ENCODE measurements around the gene FXN.
"Not testable (repeated sequence)": the region's sequence is repeated elsewhere in the genome, so short reads cannot be mapped to it uniquely, and the experiment has no call there.

The FXN gene

GRCh38 chr9:69035438-69036308, at the start of gene FXN:
Gene FXN, plus strand, starts transcription at chr9:69035752. Its CDS starts 31 bp downstream, at chr9:69035783.
- H3K4me3 ChIP-seq (ENCODE audit: low read depth in 1 of 2, low read length in 2 of 2), result peak within 1 kb of the TSS; percentile 82 to 94
- no peaks in the 10 kb centered on the region for H3K27me3 ChIP-seq (ENCODE audit: low read depth, low read length)
- H3K27ac ChIP-seq (ENCODE audit: low read length), result peak within 1 kb of the TSS; percentile 71
- no peaks in the 10 kb centered on the region for H3K9me3 ChIP-seq (ENCODE audit: control insufficient read depth in 1 of 2, low read length in 2 of 2)
- no peaks in the 10 kb centered on the region for H3K36me3 ChIP-seq (ENCODE audit: control insufficient read depth in 1 of 2, insufficient read depth in 2 of 2, low read length in 2 of 2)
- H3K4me1 ChIP-seq (ENCODE audit: control insufficient read depth in 1 of 2, insufficient read depth in 2 of 2, low read length in 2 of 2), result peaks cover 5 to 11% of the 10 kb centered on the region in 2 donors

GRCh38 chr9:68986949-68987348, 48.6 kb upstream of the FXN start:
- H3K4me1 ChIP-seq (ENCODE audit: control insufficient read depth in 1 of 2, insufficient read depth in 2 of 2, low read length in 2 of 2); H3K27ac ChIP-seq (ENCODE audit: low read length); H3K27me3 ChIP-seq (ENCODE audit: low read depth, low read length); H3K9me3 ChIP-seq (ENCODE audit: control insufficient read depth in 1 of 2, low read length in 2 of 2); H3K36me3 ChIP-seq (ENCODE audit: control insufficient read depth in 1 of 2, insufficient read depth in 2 of 2, low read length in 2 of 2); H3K4me3 ChIP-seq (ENCODE audit: low read depth in 1 of 2, low read length in 2 of 2): not testable (repeated sequence)

- Histone ChIP-seq H3K27ac (ENCODE audit: low read length) (no peak overlapping the region), H3K27me3 (ENCODE audit: low read depth, low read length) (no peaks in the 10 kb centered on the region), H3K4me3 (ENCODE audit: low read depth in 1 of 2, low read length in 2 of 2) (no peak overlapping the region), H3K36me3 (ENCODE audit: control insufficient read depth in 1 of 2, insufficient read depth in 2 of 2, low read length in 2 of 2) (no peaks in the 10 kb centered on the region), H3K9me3 (ENCODE audit: control insufficient read depth in 1 of 2, low read length in 2 of 2) (no peaks in the 10 kb centered on the region), H3K4me1 (ENCODE audit: control insufficient read depth in 1 of 2, insufficient read depth in 2 of 2, low read length in 2 of 2) (no peaks in the 10 kb centered on the region)
Measured at GRCh38 chr9:68991457-68991856, 44.1 kb upstream of the FXN start.

GRCh38 chr9:68995776-68996175, 39.8 kb upstream of the FXN start:
- Histone ChIP-seq H3K36me3 (ENCODE audit: control insufficient read depth in 1 of 2, insufficient read depth in 2 of 2, low read length in 2 of 2) (no peaks in the 10 kb centered on the region), H3K27me3 (ENCODE audit: low read depth, low read length) (no peaks in the 10 kb centered on the region), H3K27ac (ENCODE audit: low read length) (no peak overlapping the region), H3K4me1 (ENCODE audit: control insufficient read depth in 1 of 2, insufficient read depth in 2 of 2, low read length in 2 of 2) (peaks cover 3 to 4% of the 10 kb centered on the region in 2 donors), H3K4me3 (ENCODE audit: low read depth in 1 of 2, low read length in 2 of 2) (no peak overlapping the region), H3K9me3 (ENCODE audit: control insufficient read depth in 1 of 2, low read length in 2 of 2) (no peaks in the 10 kb centered on the region)

GRCh38 chr9:68996462-68996861, 39.1 kb upstream of the FXN start:
- Histone ChIP-seq H3K36me3 (ENCODE audit: control insufficient read depth in 1 of 2, insufficient read depth in 2 of 2, low read length in 2 of 2) (no peaks in the 10 kb centered on the region), H3K4me3 (ENCODE audit: low read depth in 1 of 2, low read length in 2 of 2) (no peak overlapping the region), H3K27me3 (ENCODE audit: low read depth, low read length) (no peaks in the 10 kb centered on the region), H3K27ac (ENCODE audit: low read length) (no peak overlapping the region), H3K9me3 (ENCODE audit: control insufficient read depth in 1 of 2, low read length in 2 of 2) (no peaks in the 10 kb centered on the region), H3K4me1 (ENCODE audit: control insufficient read depth in 1 of 2, insufficient read depth in 2 of 2, low read length in 2 of 2) (peaks cover 3 to 4% of the 10 kb centered on the region in 2 donors)

- H3K27me3 ChIP-seq (ENCODE audit: low read depth, low read length), result no peaks in the 10 kb centered on the region
- H3K4me1 ChIP-seq (ENCODE audit: control insufficient read depth in 1 of 2, insufficient read depth in 2 of 2, low read length in 2 of 2), result peaks cover 3 to 4% of the 10 kb centered on the region in 2 donors
- H3K4me3 ChIP-seq (ENCODE audit: low read depth in 1 of 2, low read length in 2 of 2), result no peak overlapping the region
- H3K27ac ChIP-seq (ENCODE audit: low read length), result no peak overlapping the region
- no peaks in the 10 kb centered on the region for H3K9me3 ChIP-seq (ENCODE audit: control insufficient read depth in 1 of 2, low read length in 2 of 2)
- H3K36me3 ChIP-seq (ENCODE audit: control insufficient read depth in 1 of 2, insufficient read depth in 2 of 2, low read length in 2 of 2), result no peaks in the 10 kb centered on the region
Measured at GRCh38 chr9:68997666-68998065, 37.9 kb upstream of the FXN start.

GRCh38 chr9:68998385-68998784, 37.2 kb upstream of the FXN start:
- no peaks in the 10 kb centered on the region for H3K9me3 ChIP-seq (ENCODE audit: control insufficient read depth in 1 of 2, low read length in 2 of 2)
- no peak overlapping the region for H3K4me3 ChIP-seq (ENCODE audit: low read depth in 1 of 2, low read length in 2 of 2)
- H3K27ac ChIP-seq (ENCODE audit: low read length), result no peak overlapping the region
- no peaks in the 10 kb centered on the region for H3K36me3 ChIP-seq (ENCODE audit: control insufficient read depth in 1 of 2, insufficient read depth in 2 of 2, low read length in 2 of 2)
- no peaks in the 10 kb centered on the region for H3K27me3 ChIP-seq (ENCODE audit: low read depth, low read length)
- peaks cover 3 to 4% of the 10 kb centered on the region in 2 donors for H3K4me1 ChIP-seq (ENCODE audit: control insufficient read depth in 1 of 2, insufficient read depth in 2 of 2, low read length in 2 of 2)

GRCh38 chr9:68998812-68999211, 36.7 kb upstream of the FXN start:
- no peak overlapping the region for H3K4me3 ChIP-seq (ENCODE audit: low read depth in 1 of 2, low read length in 2 of 2)
- H3K9me3 ChIP-seq (ENCODE audit: control insufficient read depth in 1 of 2, low read length in 2 of 2), result no peaks in the 10 kb centered on the region
- no peaks in the 10 kb centered on the region for H3K36me3 ChIP-seq (ENCODE audit: control insufficient read depth in 1 of 2, insufficient read depth in 2 of 2, low read length in 2 of 2)
- H3K4me1 ChIP-seq (ENCODE audit: control insufficient read depth in 1 of 2, insufficient read depth in 2 of 2, low read length in 2 of 2), result peaks cover 3 to 4% of the 10 kb centered on the region in 2 donors
- H3K27ac ChIP-seq (ENCODE audit: low read length), result no peak overlapping the region
- H3K27me3 ChIP-seq (ENCODE audit: low read depth, low read length), result no peaks in the 10 kb centered on the region

- no peaks in the 10 kb centered on the region for H3K36me3 ChIP-seq (ENCODE audit: control insufficient read depth in 1 of 2, insufficient read depth in 2 of 2, low read length in 2 of 2)
- H3K27me3 ChIP-seq (ENCODE audit: low read depth, low read length), result no peaks in the 10 kb centered on the region
- H3K27ac ChIP-seq (ENCODE audit: low read length), result no peak overlapping the region
- H3K9me3 ChIP-seq (ENCODE audit: control insufficient read depth in 1 of 2, low read length in 2 of 2), result no peaks in the 10 kb centered on the region
- H3K4me3 ChIP-seq (ENCODE audit: low read depth in 1 of 2, low read length in 2 of 2), result no peak overlapping the region
- H3K4me1 ChIP-seq (ENCODE audit: control insufficient read depth in 1 of 2, insufficient read depth in 2 of 2, low read length in 2 of 2), result peaks cover 3 to 4% of the 10 kb centered on the region in 2 donors
Measured at GRCh38 chr9:68999393-69000105, 36.0 kb upstream of the FXN start.

GRCh38 chr9:69001921-69002320, 33.6 kb upstream of the FXN start:
- Histone ChIP-seq H3K27me3 (ENCODE audit: low read depth, low read length) (no peaks in the 10 kb centered on the region), H3K36me3 (ENCODE audit: control insufficient read depth in 1 of 2, insufficient read depth in 2 of 2, low read length in 2 of 2) (no peaks in the 10 kb centered on the region), H3K27ac (ENCODE audit: low read length) (no peak overlapping the region), H3K4me3 (ENCODE audit: low read depth in 1 of 2, low read length in 2 of 2) (no peak overlapping the region), H3K9me3 (ENCODE audit: control insufficient read depth in 1 of 2, low read length in 2 of 2) (no peaks in the 10 kb centered on the region), H3K4me1 (ENCODE audit: control insufficient read depth in 1 of 2, insufficient read depth in 2 of 2, low read length in 2 of 2) (peaks cover 3 to 4% of the 10 kb centered on the region in 2 donors)

GRCh38 chr9:69003051-69003450, 32.5 kb upstream of the FXN start:
- H3K4me1 ChIP-seq (ENCODE audit: control insufficient read depth in 1 of 2, insufficient read depth in 2 of 2, low read length in 2 of 2), result peaks cover 3 to 4% of the 10 kb centered on the region in 2 donors
- H3K27me3 ChIP-seq (ENCODE audit: low read depth, low read length), result no peaks in the 10 kb centered on the region
- no peaks in the 10 kb centered on the region for H3K9me3 ChIP-seq (ENCODE audit: control insufficient read depth in 1 of 2, low read length in 2 of 2)
- no peak overlapping the region for H3K4me3 ChIP-seq (ENCODE audit: low read depth in 1 of 2, low read length in 2 of 2)
- H3K36me3 ChIP-seq (ENCODE audit: control insufficient read depth in 1 of 2, insufficient read depth in 2 of 2, low read length in 2 of 2), result no peaks in the 10 kb centered on the region
- no peak overlapping the region for H3K27ac ChIP-seq (ENCODE audit: low read length)
